Left renal pelvis (tissue), 4 donors: ENCODE data around the gene HMGCR. TPM values are rescaled to one million over a fixed set of nuclear protein-coding genes. Genes with fewer than 3 reads are reported as not detected.

ENCODE experiments used
- DNase-seq, 4 donors: peaks; one replicate each; pipeline ENCODE4 v3.0.0-alpha.2; 2013; ENCODE audit warnings: low read depth in 4 of 4, low spot score in 3 of 4
- polyA plus RNA-seq, 4 donors: library from polyadenylated mRNA; unstranded; fragments of 120-200 nt; gene quantifications; one replicate each; pipeline ENCODE4 v1.2.1, GENCODE V29; 2013; ENCODE audit not compliant: insufficient read length in 4 of 4

The HMGCR gene
- polyA plus RNA-seq, 4 donors, result 46.5 to 90.7 (median 75.9) TPM

GRCh38 chr5:75375414-75375813 is 38.4 kb downstream of the HMGCR start:
- no peak for DNase-seq

- DNase-seq, result no peak
These were observed 43.1 kb downstream of the HMGCR start for GRCh38 chr5:75380099-75380498.

GRCh38 chr5:75381456-75381855 is 44.4 kb downstream of the HMGCR start:
- no peak for DNase-seq

- DNase-seq, result no peak
These were observed 47.2 kb downstream of the HMGCR start for GRCh38 chr5:75384218-75384617.

GRCh38 chr5:75387806-75388205 is 50.8 kb downstream of the HMGCR start:
- DNase-seq, result no peak

GRCh38 chr5:75389430-75389829 is 52.4 kb downstream of the HMGCR start:
- no peak for DNase-seq

- DNase-seq, result no peak
These were observed 58.3 kb downstream of the HMGCR start for GRCh38 chr5:75395277-75395676.

- DNase-seq, result no peak
These were observed 68.3 kb downstream of the HMGCR start for GRCh38 chr5:75405296-75405695.

Other genes with a start within 250 kb of the HMGCR start
- under 1 TPM; 0.47 to 0.75 (median 0.60) TPM for gene ANKRD31, start 100.3 kb upstream of the HMGCR start, polyA plus RNA-seq
- 10 to 100 TPM; 53.7 to 67.8 (median 62.3) TPM for gene CERT1, start 174.4 kb downstream of the HMGCR start, polyA plus RNA-seq
- gene POLK, start 174.7 kb downstream of the HMGCR start, polyA plus RNA-seq, result 10 to 100 TPM; 30.1 to 37.8 (median 32.0) TPM